ENCODE measurements around the gene KRT83.

The KRT83 gene

DNA sequence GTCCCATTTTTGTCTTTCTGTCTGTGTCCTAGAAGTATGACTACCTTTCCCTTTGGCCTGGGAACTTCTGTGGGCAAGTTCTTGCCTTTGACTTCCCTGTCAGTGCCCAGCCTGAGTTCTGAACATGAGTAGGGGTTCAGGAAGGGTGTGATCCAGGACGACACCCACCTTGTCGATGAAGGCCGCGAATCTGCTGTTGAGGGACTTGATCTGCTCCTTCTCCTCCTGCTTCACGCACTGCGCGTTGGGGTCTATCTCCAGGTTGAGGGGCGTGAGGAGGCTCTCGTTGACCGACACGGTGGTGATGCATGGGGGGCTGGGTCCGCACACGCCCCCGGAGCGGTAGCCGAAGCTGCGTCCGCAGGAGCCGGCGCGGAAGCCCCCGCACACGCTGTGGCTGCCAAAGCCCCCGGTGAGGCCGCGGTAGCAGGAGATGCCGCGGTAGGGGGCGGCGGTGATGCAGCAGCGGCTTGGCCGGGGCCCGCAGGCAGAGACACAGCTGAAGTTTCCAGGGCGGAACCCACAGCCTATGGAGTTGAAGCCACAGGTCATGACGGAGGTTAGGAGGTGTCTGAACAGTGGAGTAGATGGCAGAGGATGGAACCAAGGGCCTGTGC, at the start of gene KRT83:
KRT83 (minus strand) TSS at position 615 of the 617 bp plus-strand sequence; CDS start at position 552, 63 bp downstream.
- no peak for DNase-seq

DNA sequence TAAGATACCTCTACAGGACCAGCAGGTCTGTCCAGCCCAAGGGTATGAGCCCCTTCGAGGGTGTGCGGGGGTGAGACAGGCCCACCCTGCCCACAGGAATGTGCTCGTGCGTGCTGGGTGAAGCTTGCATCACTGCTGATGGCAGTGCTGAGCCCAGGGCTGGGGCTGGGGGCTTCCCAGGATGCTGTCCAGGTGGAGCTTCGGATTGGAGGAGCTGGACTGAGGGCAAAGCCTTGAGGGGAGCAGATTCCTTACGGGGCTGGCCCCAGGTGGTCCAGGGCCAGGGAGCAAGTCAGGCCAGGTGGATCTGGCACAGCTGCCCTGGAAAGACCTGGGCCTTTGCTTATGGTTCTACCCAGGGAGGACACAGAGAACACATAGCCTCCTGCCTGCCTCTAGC, 48.6 kb upstream of the KRT83 start:
- no peak for DNase-seq

GRCh38 chr12:52369211-52369610, 48.0 kb upstream of the KRT83 start:
- no peak for DNase-seq

DNA sequence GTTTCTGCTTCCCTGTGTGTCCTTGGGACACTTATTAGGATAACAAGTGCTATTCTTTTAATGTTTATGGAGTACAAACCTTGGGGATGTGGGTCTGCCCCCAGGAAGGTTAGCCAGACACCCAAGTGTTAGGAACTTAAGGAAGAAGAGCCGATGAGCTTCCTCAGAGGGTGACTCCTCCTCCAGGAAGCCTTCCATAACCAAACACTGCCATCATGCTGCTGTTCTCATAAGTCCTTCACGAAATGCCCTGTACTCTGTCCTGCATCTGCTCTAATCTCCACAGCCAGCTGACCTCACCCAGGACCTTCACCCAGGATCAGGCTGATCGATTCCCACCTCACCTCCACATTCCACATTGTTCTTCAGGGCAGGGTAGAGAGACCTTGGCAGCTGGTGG, 47.3 kb upstream of the KRT83 start:
- DNase-seq, result no peak

GRCh38 chr12:52367876-52368275, 46.7 kb upstream of the KRT83 start:
- no peak for DNase-seq

GRCh38 chr12:52366738-52367485, 45.7 kb upstream of the KRT83 start, which contains the start of gene KRT85:
Gene KRT85 (minus strand): TSS chr12:52367481. CDS start chr12:52367405, 76 bp downstream.
- DNase-seq, result no peak

DNA sequence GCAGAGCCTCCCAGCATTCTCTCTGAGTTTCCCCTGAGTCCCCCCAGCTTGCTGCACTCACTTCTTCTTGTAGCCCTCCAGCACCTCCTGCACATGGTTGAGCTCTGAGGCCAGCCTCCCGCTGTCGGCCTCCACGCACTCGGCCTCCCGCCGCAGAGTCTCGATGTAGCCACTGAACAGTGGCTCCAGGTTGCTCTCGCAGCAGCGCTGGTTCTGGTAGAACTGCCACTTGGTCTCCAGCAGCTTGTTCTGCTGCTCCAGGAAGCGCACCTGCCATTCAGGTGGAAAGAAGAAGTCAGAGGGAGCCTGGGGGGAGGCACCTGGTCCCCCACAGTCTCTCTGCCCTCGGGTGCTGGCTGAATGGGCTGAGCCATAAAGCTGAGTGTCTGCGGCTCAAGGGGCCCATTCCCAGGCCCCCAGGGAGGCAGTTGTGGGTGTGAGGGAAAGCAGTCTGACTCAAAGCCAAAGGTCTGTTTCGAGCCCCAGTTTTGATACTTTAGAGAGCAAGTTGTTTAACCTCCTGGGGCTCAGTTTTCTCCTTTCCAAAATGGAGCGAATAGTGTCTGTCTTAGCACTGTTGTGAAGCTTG, 43.8 kb upstream of the KRT83 start:
- DNase-seq, result no peak

GRCh38 chr12:52364061-52364460, 42.9 kb upstream of the KRT83 start:
- no peak for DNase-seq

DNA sequence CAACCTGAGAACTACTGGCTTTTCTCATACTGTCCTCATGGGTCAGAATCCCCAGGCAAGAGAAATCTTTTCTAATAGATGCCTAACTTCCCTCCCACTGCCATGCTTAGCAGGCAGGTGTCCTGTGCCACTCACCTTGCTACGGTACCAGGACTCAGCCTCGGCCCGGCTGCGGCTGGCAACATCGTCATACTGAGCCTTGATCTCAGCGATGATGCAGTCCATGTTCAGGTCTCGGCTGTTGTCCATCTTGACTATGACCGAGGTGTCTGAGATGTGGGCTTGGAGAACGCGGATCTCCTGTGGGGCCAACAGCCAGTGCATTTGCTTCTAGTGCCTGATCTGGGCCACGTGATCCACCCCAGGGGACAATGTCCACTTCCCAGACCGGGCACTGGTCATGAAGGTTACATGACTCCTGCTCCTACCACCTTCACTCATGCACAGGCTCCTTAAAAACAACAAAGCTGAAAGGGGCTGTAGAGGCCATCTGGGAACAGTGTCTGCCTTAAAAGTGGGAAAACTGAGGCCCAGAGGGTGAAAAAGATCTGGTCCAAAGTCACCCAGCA, 42.0 kb upstream of the KRT83 start:
- no peak for DNase-seq

- no peak for DNase-seq
Observed at GRCh38 chr12:52362118-52362726, 41.0 kb upstream of the KRT83 start.

DNA sequence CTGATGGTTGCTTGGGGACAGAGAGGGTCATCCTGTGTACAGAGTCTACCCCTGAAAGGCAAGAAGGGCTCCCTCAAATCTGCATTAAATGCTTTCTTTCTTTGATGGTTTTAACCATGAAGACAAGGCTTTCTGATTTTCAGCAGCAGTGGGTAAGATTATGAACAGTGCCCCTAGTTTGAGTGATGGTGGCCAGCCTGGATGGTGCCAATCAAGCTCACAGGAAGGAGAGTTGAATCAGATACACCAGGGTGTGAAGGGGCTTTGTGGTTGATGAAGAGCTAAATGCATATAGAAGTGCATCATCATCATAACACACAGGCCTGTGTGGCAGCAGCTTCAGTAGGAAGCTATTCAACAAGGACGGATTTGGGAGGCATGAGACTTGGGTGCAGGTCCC, 40.4 kb upstream of the KRT83 start:
- DNase-seq, result peak; percentile 9

- DNase-seq, result no peak
Observed at GRCh38 chr12:52360663-52361271, 39.6 kb upstream of the KRT83 start.

GRCh38 chr12:52360106-52360662, 39.0 kb upstream of the KRT83 start:
- no peak for DNase-seq

- DNase-seq, result no peak
Observed at GRCh38 chr12:52359621-52360061, 38.4 kb upstream of the KRT83 start.

- DNase-seq, result peak; percentile 24
Observed at GRCh38 chr12:52358575-52359350, 37.6 kb upstream of the KRT83 start.

- no peak for DNase-seq
Observed at GRCh38 chr12:52356762-52357580, 35.8 kb upstream of the KRT83 start.

GRCh38 chr12:52356031-52356761, 35.0 kb upstream of the KRT83 start:
- no peak for DNase-seq

DNA sequence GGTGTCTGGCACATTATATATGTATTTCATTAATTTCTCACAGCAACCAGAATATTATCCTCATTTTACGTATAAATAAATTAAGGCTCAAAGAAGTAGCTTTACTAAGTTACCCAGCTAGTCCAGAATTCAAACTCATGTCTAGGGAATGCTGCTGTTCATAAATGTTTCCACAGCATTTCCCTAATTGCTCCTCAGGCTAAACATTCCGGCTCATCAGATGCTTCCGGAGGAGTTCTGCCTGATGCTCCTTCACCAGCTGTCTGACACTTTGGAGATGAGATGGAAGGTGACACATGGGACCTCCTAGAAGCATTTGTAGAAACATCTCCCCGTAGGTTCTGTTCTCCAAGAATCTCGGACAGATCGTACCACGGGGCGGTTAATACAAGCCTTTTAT, 34.0 kb upstream of the KRT83 start:
- no peak for DNase-seq

DNA sequence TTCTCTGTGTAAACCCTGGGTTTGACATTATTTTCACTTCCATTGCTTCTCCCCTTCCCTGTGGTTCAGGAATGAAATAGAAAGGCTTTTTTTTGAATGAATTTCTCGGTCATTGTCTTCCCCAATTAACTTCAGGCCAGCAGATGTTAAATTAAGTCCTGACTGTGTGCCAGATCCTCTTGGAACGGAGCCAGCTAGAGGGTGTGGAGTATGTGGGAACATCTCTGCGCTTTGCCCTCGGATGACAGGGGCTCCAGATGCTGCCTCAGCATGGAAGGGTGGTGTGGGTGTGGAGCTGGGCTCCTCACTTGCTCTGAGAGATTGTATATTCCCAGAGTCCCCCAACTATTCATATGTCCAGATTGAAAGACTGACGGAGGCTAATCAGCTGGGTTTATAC, 33.0 kb upstream of the KRT83 start:
- DNase-seq, result no peak

- DNase-seq, result no peak
Observed at GRCh38 chr12:52353766-52354165, 32.6 kb upstream of the KRT83 start.
